Measurements from ENCODE around the gene FGF13. TPM values are rescaled to one million over a fixed set of nuclear protein-coding genes. Genes with fewer than 3 reads are reported as not detected.

The FGF13 gene
- total RNA-seq, 1 experiment from 2014 or later, result 17.1 TPM

- H3K27ac Mint-ChIP-seq, result no peak overlapping the region
- Histone ChIP-seq H3K27me3 (ENCODE audit: insufficient read depth, low read length) (no peaks in the 10 kb centered on the region), H2AFZ (ENCODE audit: low read length) (no peak overlapping the region), H3K4ac (ENCODE audit: low read depth, low read length) (no peak overlapping the region), H2BK5ac (ENCODE audit: insufficient read length, low read length) (no peak overlapping the region), H3K23ac (ENCODE audit: insufficient read length, low read depth, low read length) (no peak overlapping the region), H3K56ac (ENCODE audit: insufficient read length, low read depth, low read length) (no peak overlapping the region), H3K14ac (ENCODE audit: insufficient read depth, low read length) (no peak overlapping the region), H3K9me3 (ENCODE audit: control insufficient read depth, low read depth, low read length) (no peaks in the 10 kb centered on the region), H3K79me2 (ENCODE audit: insufficient read depth, low read length) (no peaks in the 10 kb centered on the region), H3K27ac (ENCODE audit: insufficient read length, low read depth, low read length) (no peak overlapping the region), H2BK15ac (ENCODE audit: low read depth, low read length) (no peak overlapping the region), H3K4me2 (ENCODE audit: insufficient read depth, insufficient read length, low read length) (no peak overlapping the region), H3K23me2 (ENCODE audit: insufficient read length, low read depth, low read length, poor library complexity, severe bottlenecking) (no peaks in the 10 kb centered on the region), H4K5ac (ENCODE audit: insufficient read length, low read depth, low read length) (no peak overlapping the region), H4K20me1 (ENCODE audit: control insufficient read depth, insufficient read depth, insufficient read length) (no peaks in the 10 kb centered on the region), H4K8ac (replicated peaks; ENCODE audit: insufficient read length, low read depth, low read length) (no peak overlapping the region), H2BK120ac (ENCODE audit: low read depth, low read length, poor library complexity, severe bottlenecking) (no peak overlapping the region), H2BK20ac (ENCODE audit: low read depth, low read length, poor library complexity, severe bottlenecking) (no peak overlapping the region), H4K91ac (ENCODE audit: insufficient read length, low read depth, low read length) (no peak overlapping the region), H3T11ph (ENCODE audit: low read length) (no peak overlapping the region), H2AK5ac (ENCODE audit: insufficient read length, low read length) (no peak overlapping the region), H3K4me1 (ENCODE audit: insufficient read depth, low read length) (no peaks in the 10 kb centered on the region), H3K18ac (ENCODE audit: insufficient read length, low read depth, low read length) (no peak overlapping the region), H3K9ac (ENCODE audit: extremely low read depth, insufficient read length, low read length) (no peak overlapping the region), H3K79me1 (ENCODE audit: insufficient read depth, low read depth, low read length, poor library complexity, severe bottlenecking) (no peaks in the 10 kb centered on the region), H2BK12ac (ENCODE audit: insufficient read length, low read depth, low read length) (no peak overlapping the region)
- no peaks in the 10 kb centered on the region for H3K27me3 Mint-ChIP-seq (ENCODE audit: low read depth)
- no peak for DNase-seq
- no CpG with 5 or more reads among the region's 4 CpGs for WGBS (ENCODE audit: extremely low coverage, insufficient read length, low lambda C conversion rate)
- H3K4me3 Mint-ChIP-seq, result no peak overlapping the region
- peaks cover 0 to 7% (median 0%) of the 10 kb centered on the region in 3 experiments; a peak in 2 of 7 replicates for H3K36me3 Mint-ChIP-seq (ENCODE audit: insufficient read depth in 1 of 3, low read depth in 3 of 3)
- H3K4me1 Mint-ChIP-seq, result no peaks in the 10 kb centered on the region
- no peak for TF ChIP-seq CTCF (conservative IDR thresholded peaks at IDR 0.05)
- H3K9me3 Mint-ChIP-seq, result peaks cover 0 to 27% of the 10 kb centered on the region in 2 experiments; a peak in 2 of 5 replicates
These were observed 27.9 kb downstream of the FGF13 start for GRCh38 chrX:138683600-138683999.
